Endothelial cell of umbilical vein (primary cell): ENCODE measurements around the gene REEP1.

Experiments used
- JUN ChIP-seq: IDR thresholded peaks from 2 replicates; pipeline ENCODE4 v1.6.1; 2011; ENCODE audit warnings: borderline replicate concordance, low read depth; ENCODE audit not compliant: insufficient read length, insufficient read depth
- MYC ChIP-seq: IDR thresholded peaks from one replicate; pipeline ENCODE4 v1.6.1; 2011; ENCODE audit warnings: mild to moderate bottlenecking, low read depth, low read length
- TF ChIP-seq, protein P1 (sequence below), 2 donors: IDR thresholded peaks; 1 replicate in 1 of 2; 2 replicates in 1 of 2; pipeline ENCODE4 v1.5.1; 2011; ENCODE audit warnings: low read length in 2 of 2, mild to moderate bottlenecking in 2 of 2, moderate library complexity in 2 of 2, control low read depth in 1 of 2, inconsistent platforms in 1 of 2, low read depth in 1 of 2; ENCODE audit not compliant: insufficient read depth in 1 of 2; ENCODE audit errors: extremely low read depth in 1 of 2

DNA sequence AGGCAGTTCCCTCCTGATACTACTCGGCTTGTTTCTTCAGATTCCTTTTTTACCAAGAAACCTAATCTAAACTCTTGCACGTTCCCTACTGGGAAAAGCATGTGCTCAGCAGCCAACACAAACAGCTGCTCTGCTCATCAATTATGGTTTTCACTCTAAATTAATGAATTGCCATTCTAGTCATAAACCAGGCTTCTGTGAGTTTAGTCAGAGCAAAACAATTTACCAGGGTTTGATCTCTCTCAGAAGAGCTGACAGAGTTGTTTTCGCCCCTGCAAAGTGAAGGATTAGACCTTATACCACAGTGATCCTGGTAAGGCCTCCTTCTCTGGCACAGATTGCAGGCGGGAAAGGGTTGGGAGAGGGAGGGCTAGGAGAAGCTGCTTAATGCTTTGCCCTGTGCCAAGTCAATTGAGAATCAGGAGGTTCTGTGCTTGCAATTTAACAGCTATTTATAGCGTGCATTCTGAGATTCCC is 57.2 kb downstream of the REEP1 start:
- TF ChIP-seq, protein P1, sequence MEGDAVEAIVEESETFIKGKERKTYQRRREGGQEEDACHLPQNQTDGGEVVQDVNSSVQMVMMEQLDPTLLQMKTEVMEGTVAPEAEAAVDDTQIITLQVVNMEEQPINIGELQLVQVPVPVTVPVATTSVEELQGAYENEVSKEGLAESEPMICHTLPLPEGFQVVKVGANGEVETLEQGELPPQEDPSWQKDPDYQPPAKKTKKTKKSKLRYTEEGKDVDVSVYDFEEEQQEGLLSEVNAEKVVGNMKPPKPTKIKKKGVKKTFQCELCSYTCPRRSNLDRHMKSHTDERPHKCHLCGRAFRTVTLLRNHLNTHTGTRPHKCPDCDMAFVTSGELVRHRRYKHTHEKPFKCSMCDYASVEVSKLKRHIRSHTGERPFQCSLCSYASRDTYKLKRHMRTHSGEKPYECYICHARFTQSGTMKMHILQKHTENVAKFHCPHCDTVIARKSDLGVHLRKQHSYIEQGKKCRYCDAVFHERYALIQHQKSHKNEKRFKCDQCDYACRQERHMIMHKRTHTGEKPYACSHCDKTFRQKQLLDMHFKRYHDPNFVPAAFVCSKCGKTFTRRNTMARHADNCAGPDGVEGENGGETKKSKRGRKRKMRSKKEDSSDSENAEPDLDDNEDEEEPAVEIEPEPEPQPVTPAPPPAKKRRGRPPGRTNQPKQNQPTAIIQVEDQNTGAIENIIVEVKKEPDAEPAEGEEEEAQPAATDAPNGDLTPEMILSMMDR (IDR thresholded peaks at IDR 0.05; ENCODE audit: extremely low read depth in 1 of 2, insufficient read depth in 1 of 2, low read depth in 1 of 2, low read length in 2 of 2): no peak
- TF ChIP-seq MYC (no peak), JUN (no peak)
